Parathyroid adenoma (tissue), 2 donors: ENCODE results near the gene DNAH8.

ENCODE experiments used
- H2AFZ ChIP-seq: fragments of 300-600 bp; sonication (generic); one replicate; pipeline ENCODE4 v1.7.0; 2017; ENCODE audit warnings: antibody characterized with exemption, mild to moderate bottlenecking
- H3K27ac ChIP-seq: fragments of 300-600 bp; sonication (generic); one replicate; pipeline ENCODE4 v1.7.0; 2017
- H3K27me3 ChIP-seq: fragments of 300-600 bp; sonication (generic); one replicate; pipeline ENCODE4 v1.7.0; 2017; ENCODE audit warnings: low read length; ENCODE audit not compliant: control insufficient read depth, insufficient read depth
- H3K36me3 ChIP-seq: fragments of 300-600 bp; sonication (generic); one replicate; pipeline ENCODE4 v1.7.0; 2017; ENCODE audit warnings: low read length; ENCODE audit not compliant: control insufficient read depth, insufficient read depth
- H3K4me1 ChIP-seq: fragments of 300-600 bp; sonication (generic); one replicate; pipeline ENCODE4 v1.7.0; 2017; ENCODE audit warnings: control low read depth
- H3K4me2 ChIP-seq: fragments of 300-600 bp; sonication (generic); one replicate; pipeline ENCODE4 v1.7.0; 2017; ENCODE audit warnings: low read length
- H3K4me3 ChIP-seq: fragments of 300-600 bp; sonication (generic); one replicate; pipeline ENCODE4 v1.7.0; 2017; ENCODE audit warnings: low read depth, low read length
- H3K79me2 ChIP-seq: fragments of 300-600 bp; sonication (generic); one replicate; pipeline ENCODE4 v1.7.0; 2017; ENCODE audit warnings: control low read depth
- H3K9ac ChIP-seq: fragments of 300-600 bp; sonication (generic); one replicate; pipeline ENCODE4 v1.7.0; 2017; ENCODE audit warnings: mild to moderate bottlenecking
- H3K9me3 ChIP-seq: fragments of 300-600 bp; sonication (generic); one replicate; pipeline ENCODE4 v1.7.0; 2017; ENCODE audit warnings: low read length; ENCODE audit not compliant: control insufficient read depth
- TF ChIP-seq, protein P1 (sequence below): fragments of 300-600 bp; sonication (generic); IDR thresholded peaks from one replicate; pipeline ENCODE4 v1.7.0; 2017; ENCODE audit warnings: antibody characterized with exemption, mild to moderate bottlenecking
- donor health status: primary hyperparathyroidism.

The DNAH8 gene

DNA sequence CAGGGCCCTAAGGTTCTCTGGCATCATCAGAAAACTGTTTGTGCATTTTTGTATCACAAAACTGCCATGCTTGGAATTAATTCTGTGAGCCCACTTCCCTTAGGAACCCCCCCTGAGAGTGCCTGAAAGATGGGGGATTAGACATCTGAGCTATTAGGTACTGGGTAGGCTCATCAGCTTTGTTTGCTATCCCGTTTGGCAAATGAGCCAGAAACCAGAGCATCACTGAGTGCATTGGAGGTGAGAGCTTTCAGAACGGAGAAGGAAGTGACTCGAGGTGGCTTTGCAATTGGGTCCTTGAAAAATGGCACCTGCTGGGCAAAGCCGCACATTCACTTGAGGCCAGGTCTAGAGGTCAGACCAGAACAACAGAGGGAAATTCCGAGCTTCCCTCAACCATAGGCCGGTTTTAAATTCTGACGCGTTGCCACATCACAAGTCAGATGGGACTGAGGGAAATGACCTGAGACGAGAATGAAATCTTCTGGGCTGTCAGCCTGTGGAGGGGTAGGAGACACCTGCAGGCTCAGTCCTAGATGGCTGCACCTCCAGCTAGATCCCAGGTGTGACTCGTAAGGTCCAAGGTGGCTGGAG is 325.1 kb downstream of the DNAH8 start:
- no peak overlapping the region for H3K4me2 ChIP-seq
- H3K27ac ChIP-seq, result no peak overlapping the region
- no peaks in the 10 kb centered on the region for H3K27me3 ChIP-seq
- TF ChIP-seq, protein P1, sequence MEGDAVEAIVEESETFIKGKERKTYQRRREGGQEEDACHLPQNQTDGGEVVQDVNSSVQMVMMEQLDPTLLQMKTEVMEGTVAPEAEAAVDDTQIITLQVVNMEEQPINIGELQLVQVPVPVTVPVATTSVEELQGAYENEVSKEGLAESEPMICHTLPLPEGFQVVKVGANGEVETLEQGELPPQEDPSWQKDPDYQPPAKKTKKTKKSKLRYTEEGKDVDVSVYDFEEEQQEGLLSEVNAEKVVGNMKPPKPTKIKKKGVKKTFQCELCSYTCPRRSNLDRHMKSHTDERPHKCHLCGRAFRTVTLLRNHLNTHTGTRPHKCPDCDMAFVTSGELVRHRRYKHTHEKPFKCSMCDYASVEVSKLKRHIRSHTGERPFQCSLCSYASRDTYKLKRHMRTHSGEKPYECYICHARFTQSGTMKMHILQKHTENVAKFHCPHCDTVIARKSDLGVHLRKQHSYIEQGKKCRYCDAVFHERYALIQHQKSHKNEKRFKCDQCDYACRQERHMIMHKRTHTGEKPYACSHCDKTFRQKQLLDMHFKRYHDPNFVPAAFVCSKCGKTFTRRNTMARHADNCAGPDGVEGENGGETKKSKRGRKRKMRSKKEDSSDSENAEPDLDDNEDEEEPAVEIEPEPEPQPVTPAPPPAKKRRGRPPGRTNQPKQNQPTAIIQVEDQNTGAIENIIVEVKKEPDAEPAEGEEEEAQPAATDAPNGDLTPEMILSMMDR, result no peak
- no peak overlapping the region for H3K4me3 ChIP-seq
- no peak overlapping the region for H2AFZ ChIP-seq
- H3K79me2 ChIP-seq, result no peaks in the 10 kb centered on the region
- H3K36me3 ChIP-seq, result no peaks in the 10 kb centered on the region
- H3K9ac ChIP-seq, result no peak overlapping the region
- H3K4me1 ChIP-seq, result no peaks in the 10 kb centered on the region
- no peaks in the 10 kb centered on the region for H3K9me3 ChIP-seq

DNA sequence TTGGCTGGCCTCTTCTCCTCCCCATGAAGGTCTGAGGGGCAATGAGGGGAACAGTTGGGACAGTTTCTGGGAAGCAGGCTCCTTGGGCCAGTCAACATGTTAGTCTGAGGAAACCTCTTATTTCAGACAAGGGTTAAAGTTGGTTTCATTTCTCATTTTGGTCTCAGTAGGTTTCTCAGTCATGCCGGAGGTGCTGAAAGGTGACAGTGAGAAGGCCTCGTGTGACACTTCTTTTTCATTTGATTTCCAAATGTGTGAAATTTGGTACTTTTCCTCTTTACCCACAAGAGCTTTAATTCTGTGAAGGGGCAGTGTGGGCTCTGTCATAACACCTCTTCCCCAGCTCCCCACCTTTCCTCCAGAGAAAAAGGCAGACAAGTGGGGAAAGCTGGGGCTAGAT is 326.0 kb downstream of the DNAH8 start:
- Histone ChIP-seq H3K27ac (no peak overlapping the region), H2AFZ (no peak overlapping the region), H3K4me2 (no peak overlapping the region), H3K4me3 (no peak overlapping the region), H3K79me2 (no peaks in the 10 kb centered on the region), H3K9ac (no peak overlapping the region), H3K9me3 (no peaks in the 10 kb centered on the region), H3K36me3 (no peaks in the 10 kb centered on the region), H3K4me1 (no peaks in the 10 kb centered on the region), H3K27me3 (no peaks in the 10 kb centered on the region)
- TF ChIP-seq, protein P1, result no peak

DNA sequence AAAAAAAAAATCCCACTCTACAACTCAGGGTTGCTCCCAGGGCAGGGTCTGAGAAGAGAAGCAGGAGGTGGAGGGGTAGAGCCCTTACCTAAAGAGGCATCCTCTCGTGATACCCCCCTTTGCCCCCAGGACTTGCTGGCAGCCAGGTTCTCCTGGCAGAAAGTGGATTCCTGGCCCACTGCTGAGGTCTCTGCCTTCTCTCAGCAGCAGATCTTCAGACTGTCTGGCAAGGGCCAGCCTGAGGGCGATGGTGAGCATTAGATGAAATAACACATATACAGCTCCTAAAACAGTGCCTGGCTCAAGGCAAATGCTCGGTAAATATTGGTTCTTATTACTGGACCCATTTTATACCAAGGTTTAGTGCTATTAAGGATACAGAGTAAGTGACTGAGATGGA is 328.7 kb downstream of the DNAH8 start:
- Histone ChIP-seq H3K9ac (no peak overlapping the region), H3K9me3 (no peaks in the 10 kb centered on the region), H3K27me3 (peaks cover 6% of the 10 kb centered on the region), H3K27ac (no peak overlapping the region), H2AFZ (no peak overlapping the region), H3K4me1 (no peaks in the 10 kb centered on the region), H3K36me3 (no peaks in the 10 kb centered on the region), H3K79me2 (no peaks in the 10 kb centered on the region), H3K4me3 (no peak overlapping the region), H3K4me2 (no peak overlapping the region)
- TF ChIP-seq, protein P1, result no peak

DNA sequence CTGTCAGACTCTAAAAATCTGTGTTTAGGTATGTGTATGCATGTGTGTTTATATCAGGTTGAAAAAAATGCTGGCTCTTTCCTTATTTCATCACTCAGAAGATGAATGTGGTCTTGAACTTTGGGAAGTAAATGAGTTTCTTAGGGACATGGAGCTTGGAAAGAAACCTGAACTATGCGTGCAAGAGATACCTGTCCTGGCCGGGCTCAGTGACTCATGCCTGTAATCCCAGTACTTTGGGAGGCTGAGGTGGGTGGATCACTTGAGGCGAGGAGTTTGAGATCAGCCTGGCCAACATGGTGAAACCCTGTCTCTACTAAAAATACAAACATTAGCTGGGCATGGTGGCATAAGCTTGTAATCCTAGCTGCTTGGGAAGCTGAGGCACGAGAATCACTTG is 329.1 kb downstream of the DNAH8 start:
- Histone ChIP-seq H3K27ac (no peak overlapping the region), H3K79me2 (no peaks in the 10 kb centered on the region)

More for the DNA sequence above, 329.1 kb downstream of the DNAH8 start:
- H3K36me3 ChIP-seq, result no peaks in the 10 kb centered on the region
- H2AFZ ChIP-seq, result no peak overlapping the region
- H3K9ac ChIP-seq, result no peak overlapping the region
- H3K4me3 ChIP-seq, result no peak overlapping the region
- H3K9me3 ChIP-seq, result no peaks in the 10 kb centered on the region
- H3K27me3 ChIP-seq, result peaks cover 6% of the 10 kb centered on the region
- no peaks in the 10 kb centered on the region for H3K4me1 ChIP-seq
- H3K4me2 ChIP-seq, result no peak overlapping the region
- TF ChIP-seq, protein P1, result no peak
